Measurements from ENCODE around the gene TMEM256.

The TMEM256 gene

GRCh38 chr17:7405350-7406234, 1.7 kb upstream of the TMEM256 start (continued):
- TF ChIP-seq TSHZ2 (CRISPR knock-in tag; IDR thresholded peaks at IDR 0.05) (no peak), ESRRG (CRISPR knock-in tag; IDR thresholded peaks at IDR 0.05) (no peak), POU6F1 (CRISPR knock-in tag; IDR thresholded peaks at IDR 0.05; ENCODE audit: borderline replicate concordance, low read depth) (no peak)

GRCh38 chr17:7404737-7405349, 946 bp upstream of the TMEM256 start:
- ATAC-seq = peak; percentile 36
- TF ChIP-seq OSR1 (CRISPR knock-in tag; IDR thresholded peaks at IDR 0.05) (no peak), TSHZ2 (CRISPR knock-in tag; IDR thresholded peaks at IDR 0.05) (no peak), CSDC2 (CRISPR knock-in tag; IDR thresholded peaks at IDR 0.05) (no peak), TCF4 (CRISPR knock-in tag; IDR thresholded peaks at IDR 0.05; ENCODE audit: borderline replicate concordance) (no peak), ZNF565 (CRISPR knock-in tag; conservative IDR thresholded peaks at IDR 0.05; ENCODE audit: low read depth) (no peak)

GRCh38 chr17:7403727-7403976, 245 bp downstream of the TMEM256 start:
- ATAC-seq = peak; percentile 67
- TF ChIP-seq GLIS3 (CRISPR knock-in tag; IDR thresholded peaks at IDR 0.05) (no peak), OSR1 (CRISPR knock-in tag; IDR thresholded peaks at IDR 0.05) (no peak), RARB (CRISPR knock-in tag; IDR thresholded peaks at IDR 0.05) (no peak), CREB5 (CRISPR knock-in tag; IDR thresholded peaks at IDR 0.05; ENCODE audit: low read depth) (no peak), TSHZ2 (CRISPR knock-in tag; IDR thresholded peaks at IDR 0.05) (no peak), TOX (CRISPR knock-in tag; IDR thresholded peaks at IDR 0.05; ENCODE audit: borderline replicate concordance) (no peak), ZFP3 (CRISPR knock-in tag; IDR thresholded peaks at IDR 0.05) (no peak), SNAI2 (CRISPR knock-in tag; IDR thresholded peaks at IDR 0.05) (no peak), CSRNP3 (CRISPR knock-in tag; IDR thresholded peaks at IDR 0.05) (no peak), ESRRG (CRISPR knock-in tag; IDR thresholded peaks at IDR 0.05) (no peak), TCF4 (CRISPR knock-in tag; IDR thresholded peaks at IDR 0.05; ENCODE audit: borderline replicate concordance) (no peak), BACH2 (CRISPR knock-in tag; IDR thresholded peaks at IDR 0.05; ENCODE audit: borderline replicate concordance) (no peak), ZC3H10 (CRISPR knock-in tag; IDR thresholded peaks at IDR 0.05) (no peak)
